T-helper 1 cell treated with Interleukin-12 subunit alpha and Interleukin-12 subunit beta and Interleukin-4 antibody, amounts not matched to agents 30 ng/mL and 1 ng/mL, for 36 hours (primary cell): ENCODE measurements around the gene BICRA. TPM values are rescaled to one million over a fixed set of nuclear protein-coding genes. Genes with fewer than 3 reads are reported as not detected.

Source experiments
- intact Hi-C: fragments of 100-400 bp; cut with micrococcal nuclease; formaldehyde crosslinking; loops from one replicate; pipeline ENCODE4 v1.15.1; 2024
- total RNA-seq: library from RNA; stranded (reverse); gene quantifications from 2 replicates; pipeline ENCODE4 v1.2.3, GENCODE V29; 2022

Gene BICRA
- total RNA-seq, 1 donor from 2014 or later: 20.6 TPM

GRCh38 chr19:47686679-47687450 lies 77.9 kb downstream of the BICRA start:
- intact Hi-C loops: no loop called here

DNA sequence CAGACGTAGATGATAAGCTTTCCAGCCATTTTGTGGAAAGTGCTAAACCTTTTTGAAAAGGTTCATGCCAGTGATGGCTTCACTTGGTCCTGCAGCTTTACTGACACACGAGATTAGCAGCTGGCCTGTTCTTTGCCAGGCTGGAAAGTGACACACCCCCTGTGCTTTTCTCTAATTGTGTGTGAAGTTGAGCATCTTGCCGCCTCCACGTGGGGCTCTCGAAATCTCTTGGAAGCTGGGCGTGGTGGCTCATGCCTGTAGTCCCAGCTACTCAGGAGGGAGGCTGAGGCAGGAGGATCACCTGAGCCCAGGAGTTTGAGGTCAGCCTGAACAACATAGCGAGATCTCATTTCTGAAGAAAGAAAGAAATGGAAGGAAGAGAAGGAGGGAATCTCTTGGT lies 79.0 kb downstream of the BICRA start:
- intact Hi-C loops: no loop called here

GRCh38 chr19:47691090-47691489 lies 82.2 kb downstream of the BICRA start:
- intact Hi-C loops: no loop called here

DNA sequence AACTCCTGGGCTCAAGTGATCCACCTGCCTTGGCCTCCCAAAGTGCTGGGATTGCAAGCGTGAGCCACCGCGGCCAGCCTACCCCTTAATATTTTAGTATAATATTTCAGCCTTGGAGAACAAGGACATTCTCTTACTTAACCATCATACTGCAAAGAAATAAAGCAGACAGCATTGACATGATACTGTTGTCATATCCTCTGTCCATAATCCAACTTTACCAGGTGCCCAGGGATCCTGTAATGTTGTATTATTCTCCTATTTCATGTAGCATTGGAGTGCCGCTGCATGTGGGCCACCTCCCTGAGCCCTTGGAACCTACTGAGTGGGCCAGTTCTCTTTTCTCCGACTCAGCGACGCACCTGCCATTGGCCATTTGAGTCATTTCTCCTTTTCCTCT lies 82.8 kb downstream of the BICRA start:
- intact Hi-C loops: no loop called here

DNA sequence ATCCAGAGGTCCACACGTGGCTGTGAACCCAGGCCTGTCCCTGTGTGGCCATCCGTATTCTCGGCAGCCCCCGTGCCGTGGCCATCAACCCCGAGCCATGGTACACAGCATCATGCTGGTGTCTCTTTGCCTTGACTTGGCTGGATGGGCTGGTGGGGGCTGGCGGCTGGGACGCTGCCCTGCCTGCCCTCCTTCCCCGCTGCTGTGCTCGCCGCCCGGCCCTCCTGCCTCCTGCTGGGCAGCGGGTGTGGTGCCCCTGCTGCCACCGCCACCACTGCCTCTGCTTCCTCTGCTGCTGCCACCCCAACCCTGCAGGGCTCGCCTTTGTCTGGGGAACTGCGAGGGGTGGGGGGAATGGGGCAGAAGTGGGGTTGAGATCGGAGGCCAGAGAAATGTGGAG lies 84.6 kb downstream of the BICRA start:
- intact Hi-C loops: no loop called here

DNA sequence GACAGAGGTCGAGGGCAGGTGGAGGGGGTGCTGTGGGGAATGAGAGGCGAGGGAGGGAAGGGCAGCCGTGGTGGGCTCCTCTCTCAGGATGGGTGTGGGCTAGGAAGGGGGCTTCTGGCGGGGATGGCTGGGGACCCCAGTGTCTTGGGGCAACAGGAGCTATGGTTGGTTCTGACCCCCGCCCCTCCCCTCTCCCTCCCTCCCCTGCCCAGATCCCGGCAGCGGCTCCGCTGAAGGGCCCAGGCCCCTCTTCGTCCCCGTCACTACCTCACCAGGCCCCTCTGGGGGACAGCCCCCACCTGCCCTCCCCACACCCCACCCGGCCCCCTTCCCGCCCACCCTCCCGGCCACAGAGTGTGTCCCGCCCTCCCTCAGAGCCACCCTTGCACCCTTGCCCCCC lies 85.0 kb downstream of the BICRA start:
- intact Hi-C loops: no loop called here

DNA sequence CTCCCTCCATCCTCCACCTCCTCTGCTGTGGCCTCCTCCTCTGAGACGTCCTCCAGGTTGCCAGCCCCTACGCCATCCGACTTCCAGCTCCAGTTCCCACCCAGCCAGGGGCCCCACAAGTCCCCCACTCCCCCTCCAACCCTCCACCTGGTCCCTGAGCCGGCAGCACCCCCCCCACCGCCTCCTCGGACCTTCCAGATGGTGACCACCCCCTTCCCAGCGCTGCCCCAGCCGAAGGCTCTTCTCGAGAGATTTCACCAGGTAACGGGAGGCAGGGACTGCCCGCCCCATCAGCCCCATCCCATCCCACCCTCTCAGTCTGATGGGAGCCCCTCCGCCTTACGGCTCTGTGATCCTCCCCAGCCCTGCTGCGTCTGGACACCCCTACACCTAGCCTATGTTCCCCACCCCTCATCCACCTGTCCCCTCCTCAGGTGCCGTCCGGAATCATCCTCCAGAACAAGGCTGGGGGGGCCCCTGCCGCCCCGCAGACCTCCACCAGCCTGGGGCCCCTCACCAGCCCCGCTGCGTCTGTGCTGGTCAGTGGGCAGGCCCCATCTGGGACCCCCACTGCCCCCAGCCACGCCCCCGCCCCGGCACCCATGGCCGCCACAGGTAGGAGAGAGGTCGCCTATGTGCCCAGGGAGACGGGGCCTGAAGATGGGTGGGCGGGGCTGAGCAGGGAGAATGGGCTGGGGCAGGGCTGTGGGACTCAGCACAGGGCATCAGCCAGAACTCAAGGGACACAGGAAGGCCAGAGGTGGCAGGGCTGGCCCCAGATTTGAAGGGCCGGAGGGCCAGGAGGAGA lies 85.7 kb downstream of the BICRA start:
- intact Hi-C loops: no loop called here

DNA sequence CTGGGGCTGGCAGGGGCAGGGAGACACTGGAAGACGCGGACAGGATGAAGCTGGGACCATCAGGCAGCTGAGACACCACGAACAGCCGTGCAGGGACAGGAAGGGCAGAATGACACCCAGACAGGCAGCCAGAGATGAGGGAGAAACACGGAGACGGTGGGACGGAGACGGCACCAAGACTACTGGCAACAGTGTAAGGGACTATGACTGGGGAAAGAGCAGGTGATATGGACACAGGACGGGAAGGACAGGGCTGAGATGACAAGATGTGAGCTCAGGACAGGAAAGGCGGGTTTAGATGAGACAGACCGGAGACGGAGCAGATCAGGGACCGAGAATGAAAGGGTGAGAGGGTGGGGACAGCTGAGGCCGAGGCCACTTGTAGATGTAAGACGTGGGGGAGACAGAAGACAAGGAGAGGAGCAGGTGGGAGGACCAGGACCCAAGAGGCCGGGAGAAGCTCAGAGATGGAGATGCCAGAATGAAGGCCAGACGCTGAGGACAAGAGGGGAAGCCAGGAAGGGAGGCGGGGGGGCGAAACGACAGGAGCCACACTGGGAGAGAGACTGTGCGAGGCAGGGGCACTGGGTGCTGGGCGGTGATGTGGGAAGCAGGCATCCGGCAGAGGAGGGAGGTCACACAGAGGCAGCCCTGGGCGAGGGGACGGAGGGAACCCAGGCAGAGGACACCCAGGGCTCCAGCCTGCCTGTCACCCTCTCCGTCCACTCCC lies 86.8 kb downstream of the BICRA start:
- intact Hi-C loops: no loop called here

DNA sequence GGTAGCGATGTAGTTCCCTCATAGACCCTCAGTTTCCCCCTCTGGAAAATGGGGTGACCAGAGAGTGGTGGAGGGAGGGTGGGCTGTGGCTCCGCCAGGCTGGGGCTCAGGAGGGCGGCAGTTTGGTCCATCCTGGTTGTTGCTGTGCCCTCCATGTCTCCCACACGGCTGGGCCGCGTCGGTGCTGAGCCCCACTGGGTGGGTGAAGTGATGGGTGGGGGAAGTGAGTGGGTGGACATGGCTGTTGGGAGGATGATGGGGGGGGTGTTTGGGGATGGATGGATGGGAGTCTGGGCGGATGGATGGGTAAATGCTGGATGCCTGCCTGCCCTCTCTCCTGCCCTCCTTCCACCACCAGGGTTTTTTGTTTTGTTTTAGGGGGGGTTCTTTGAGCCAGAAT lies 87.7 kb downstream of the BICRA start:
- intact Hi-C loops: no loop called here

GRCh38 chr19:47697863-47698609 lies 89.1 kb downstream of the BICRA start:
- intact Hi-C loops: loop anchor here (1.0 to 2.0 kb wide), 5 partner anchors 45 to 349 kb away; partner anchors contain the start of genes BICRA, DHX34 and NAPA

GRCh38 chr19:47698631-47699359 lies 89.9 kb downstream of the BICRA start:
- intact Hi-C loops: loop anchor here (1.0 to 2.0 kb wide), 5 partner anchors 45 to 349 kb away; partner anchors contain the start of genes BICRA, DHX34 and NAPA

GRCh38 chr19:47699360-47699917 lies 90.5 kb downstream of the BICRA start:
- intact Hi-C loops: loop anchor here (2.0 kb wide), 1 partner anchor 91 kb away; the partner anchor contains the start of gene BICRA

GRCh38 chr19:47700934-47701716 lies 92.2 kb downstream of the BICRA start:
- intact Hi-C loops: no loop called here

DNA sequence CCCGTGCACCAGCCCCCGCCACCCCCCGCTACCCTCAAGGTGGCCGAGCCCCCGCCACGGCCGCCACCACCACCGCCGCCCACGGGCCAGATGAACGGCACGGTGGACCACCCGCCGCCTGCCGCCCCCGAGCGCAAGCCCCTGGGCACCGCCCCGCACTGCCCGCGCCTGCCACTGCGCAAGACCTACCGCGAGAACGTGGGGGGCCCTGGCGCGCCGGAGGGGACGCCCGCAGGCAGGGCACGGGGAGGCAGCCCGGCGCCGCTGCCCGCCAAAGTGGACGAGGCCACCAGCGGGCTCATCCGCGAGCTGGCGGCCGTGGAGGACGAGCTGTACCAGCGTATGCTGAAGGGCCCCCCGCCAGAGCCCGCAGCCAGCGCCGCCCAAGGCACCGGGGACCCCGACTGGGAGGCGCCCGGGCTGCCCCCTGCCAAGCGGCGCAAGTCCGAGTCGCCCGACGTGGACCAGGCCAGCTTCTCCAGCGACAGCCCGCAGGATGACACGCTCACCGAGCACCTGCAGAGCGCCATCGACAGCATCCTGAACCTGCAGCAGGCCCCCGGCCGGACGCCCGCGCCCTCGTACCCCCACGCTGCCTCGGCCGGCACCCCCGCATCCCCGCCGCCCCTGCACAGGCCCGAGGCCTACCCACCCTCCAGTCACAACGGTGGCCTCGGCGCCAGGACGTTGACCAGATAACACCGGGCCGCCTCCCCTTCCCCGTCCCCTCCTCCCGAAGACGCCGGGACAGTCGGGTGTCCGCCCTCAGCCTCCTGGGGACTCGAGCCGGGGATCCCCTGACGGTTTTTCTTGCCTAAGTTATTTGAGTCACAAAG lies 93.0 kb downstream of the BICRA start:
- intact Hi-C loops: no loop called here

- intact Hi-C loops: no loop called here
Observed at GRCh38 chr19:47702671-47703070, 93.7 kb downstream of the BICRA start.

DNA sequence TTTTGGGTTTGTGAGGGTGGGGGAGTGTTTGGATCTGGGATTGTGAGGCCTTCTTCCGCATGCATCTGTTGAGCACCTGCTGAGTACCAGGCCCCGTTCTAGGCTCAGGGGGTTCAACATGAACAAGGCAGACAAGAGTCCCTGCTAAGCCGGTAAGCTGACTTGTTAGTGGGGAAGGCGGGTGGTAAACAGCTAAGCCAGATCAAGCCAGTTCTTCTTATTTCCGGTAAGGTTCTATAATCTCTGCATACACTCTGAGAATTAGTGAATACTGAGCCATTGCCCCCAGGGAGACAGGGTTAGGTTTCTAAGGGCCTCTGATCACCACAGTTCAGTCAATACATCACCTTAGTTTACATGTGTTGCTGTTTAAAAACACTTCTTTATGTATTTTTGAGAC lies 94.4 kb downstream of the BICRA start:
- intact Hi-C loops: no loop called here

DNA sequence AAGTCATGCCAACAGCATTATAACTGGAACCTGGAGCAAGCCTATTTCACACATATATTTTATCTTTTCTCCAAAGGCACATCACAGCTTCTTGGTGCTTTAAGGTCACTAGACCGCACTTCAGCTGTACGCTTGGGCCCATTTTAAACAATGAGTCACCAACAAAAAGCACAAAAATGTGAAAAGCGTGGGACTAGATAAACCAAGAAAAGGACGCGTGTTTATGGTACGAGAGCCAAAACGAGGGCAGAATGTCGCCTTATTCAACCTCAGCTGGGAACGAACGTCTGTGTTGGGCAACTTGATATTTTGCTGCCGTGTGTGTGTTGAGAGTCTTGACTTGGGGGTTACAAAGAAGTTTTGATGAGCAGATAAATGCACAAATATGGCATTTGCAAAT lies 95.1 kb downstream of the BICRA start:
- intact Hi-C loops: no loop called here

DNA sequence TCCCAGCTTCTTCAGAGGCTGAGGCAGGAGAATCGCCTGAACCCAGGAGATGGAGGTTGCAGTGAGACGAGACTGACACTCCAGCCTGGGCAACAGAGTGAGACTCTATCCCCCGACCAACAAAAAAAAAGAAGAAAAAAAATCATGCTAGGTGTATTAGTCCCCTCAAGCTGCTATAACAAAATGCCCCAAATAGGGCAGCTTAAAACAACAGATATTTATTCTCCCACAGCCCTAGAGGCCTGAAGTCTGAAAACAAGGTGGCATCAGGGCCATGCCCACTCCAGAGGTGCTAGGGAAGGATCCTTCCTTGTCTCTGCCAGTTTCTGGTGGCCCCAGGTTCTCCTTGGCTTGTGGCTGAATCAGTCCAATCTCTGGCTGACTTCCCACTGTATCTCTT lies 95.7 kb downstream of the BICRA start:
- intact Hi-C loops: loop anchor here (5.0 kb wide), 1 partner anchor 407 kb away; no protein-coding TSS in a partner anchor
